HG02759 (cell line): ENCODE measurements around the gene SUCLG2.

ENCODE experiments used
- ATAC-seq: cut with Tn5 transposase; IDR thresholded peaks from one replicate; pipeline ENCODE4 v1.9.1; 2021; ENCODE audit warnings: mild to moderate bottlenecking, moderate library complexity; ENCODE audit not compliant: unreplicated experiment

Gene SUCLG2

DNA sequence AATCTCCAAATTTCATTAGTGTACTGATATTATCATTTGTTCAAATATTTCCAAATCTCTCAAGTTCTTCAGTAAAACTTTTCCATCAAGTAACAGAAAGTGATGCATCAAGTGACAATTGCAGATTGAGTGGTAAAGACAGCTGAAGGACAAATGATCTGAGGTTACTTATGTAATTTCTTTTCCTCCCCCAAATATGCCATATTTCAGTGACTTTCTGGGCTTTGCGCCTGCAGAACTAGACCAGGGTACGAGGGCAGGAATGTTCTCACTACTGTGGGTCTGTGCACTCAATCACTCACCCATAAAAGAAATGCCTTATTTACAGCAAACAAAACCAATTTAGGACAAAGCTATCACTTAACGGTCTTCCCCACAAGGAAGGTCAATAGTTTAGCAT is 4.7 kb downstream of the SUCLG2 start:
- ATAC-seq, result no peak

DNA sequence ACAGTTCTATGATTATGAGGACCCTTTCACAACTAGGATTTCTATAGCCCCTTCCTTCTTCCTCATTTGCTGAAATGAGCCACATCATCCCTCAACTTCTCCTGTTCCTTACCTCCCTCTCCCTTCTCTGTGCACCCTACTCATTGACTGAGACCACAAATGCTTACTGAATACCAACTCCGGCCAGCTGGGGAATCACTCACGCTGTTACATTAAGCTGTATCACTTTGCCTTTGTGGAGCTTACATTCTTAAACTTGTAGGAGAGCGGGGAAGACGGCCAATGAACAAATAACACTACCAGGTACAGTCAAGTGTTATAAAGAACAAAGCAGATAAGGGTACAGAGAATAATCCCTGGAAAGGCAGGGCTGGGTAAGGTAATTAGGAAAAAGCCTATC is 5.7 kb downstream of the SUCLG2 start:
- no peak for ATAC-seq

- no peak for ATAC-seq
Observed at GRCh38 chr3:67648229-67648628, 6.2 kb downstream of the SUCLG2 start.

DNA sequence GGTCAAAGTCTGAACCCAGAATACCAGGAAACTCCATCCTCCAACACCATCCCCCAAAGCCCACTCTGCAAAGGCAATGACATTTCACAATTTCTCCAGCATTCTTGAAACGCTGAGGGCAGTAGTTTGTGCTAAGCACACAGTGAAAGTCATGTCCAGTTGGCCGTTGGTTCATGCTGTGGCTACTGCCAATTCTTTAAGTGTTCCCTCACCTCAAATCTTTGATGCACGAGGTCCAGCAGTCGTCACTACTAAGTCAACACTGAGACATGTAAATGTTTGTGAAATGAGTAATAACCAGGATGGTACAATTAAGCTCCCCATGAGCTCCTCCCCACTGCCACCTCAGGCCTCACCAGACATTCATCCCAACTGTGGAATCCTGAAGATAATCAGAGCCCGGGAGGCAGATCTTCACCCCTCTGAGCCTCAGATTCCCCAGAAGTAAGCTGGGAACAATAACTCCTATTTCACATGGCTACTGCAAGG is 7.0 kb downstream of the SUCLG2 start:
- ATAC-seq, result no peak

- ATAC-seq, result no peak
Observed at GRCh38 chr3:67646586-67647234, 7.7 kb downstream of the SUCLG2 start.

GRCh38 chr3:67644827-67645226 is 9.6 kb downstream of the SUCLG2 start:
- ATAC-seq, result no peak

- ATAC-seq, result no peak
Observed at GRCh38 chr3:67642734-67643133, 11.7 kb downstream of the SUCLG2 start.

- ATAC-seq, result no peak
Observed at GRCh38 chr3:67642190-67642589, 12.2 kb downstream of the SUCLG2 start.

DNA sequence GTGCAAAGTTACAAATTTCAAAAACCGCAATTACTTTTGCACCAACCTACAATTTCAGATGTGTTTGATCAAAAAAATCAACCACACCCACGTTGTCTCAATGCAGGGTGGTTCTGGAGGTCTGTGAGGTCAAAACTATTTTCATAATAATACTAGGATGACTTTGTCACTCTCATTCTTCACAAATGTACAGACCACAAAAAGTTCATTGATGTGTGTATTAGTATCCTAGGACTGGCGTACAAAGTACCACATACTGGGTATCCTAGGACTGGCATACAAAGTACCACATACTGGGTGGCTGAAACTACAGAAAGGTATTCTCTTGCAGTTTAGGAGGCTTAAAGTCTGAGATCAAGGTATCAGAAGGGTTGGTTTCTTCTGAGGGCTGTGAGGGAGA is 13.0 kb downstream of the SUCLG2 start:
- no peak for ATAC-seq

GRCh38 chr3:67640023-67640660 is 14.3 kb downstream of the SUCLG2 start:
- no peak for ATAC-seq

DNA sequence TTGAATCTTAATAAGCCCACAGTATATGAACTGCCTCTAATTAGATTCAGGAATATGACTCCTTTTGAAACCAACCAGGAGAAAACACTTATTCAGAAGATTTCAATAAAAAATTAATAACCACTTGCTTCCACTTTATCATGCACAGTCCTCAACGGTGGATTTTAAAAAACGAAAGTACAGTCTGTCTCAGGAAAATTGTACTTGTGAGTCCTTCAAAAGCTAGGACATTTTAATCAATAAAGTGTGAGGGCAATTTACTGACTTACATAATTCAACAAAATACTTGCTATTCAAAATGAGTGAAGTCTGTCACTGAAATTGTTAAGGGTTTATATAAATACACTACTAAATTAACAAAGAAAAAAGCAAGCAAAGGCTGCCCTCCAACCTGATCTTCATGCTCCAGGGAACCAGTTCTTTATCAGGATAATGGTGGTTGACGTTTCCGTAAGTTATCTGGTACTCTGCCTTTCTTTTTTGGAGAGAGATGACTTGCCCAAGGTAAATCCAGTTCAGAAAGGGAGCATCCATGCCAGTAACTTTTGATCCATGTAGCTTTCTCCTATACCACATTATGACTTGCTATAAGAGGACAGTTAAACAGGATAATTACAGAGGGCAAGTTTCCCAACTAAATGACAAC is 17.0 kb downstream of the SUCLG2 start:
- ATAC-seq, result no peak

DNA sequence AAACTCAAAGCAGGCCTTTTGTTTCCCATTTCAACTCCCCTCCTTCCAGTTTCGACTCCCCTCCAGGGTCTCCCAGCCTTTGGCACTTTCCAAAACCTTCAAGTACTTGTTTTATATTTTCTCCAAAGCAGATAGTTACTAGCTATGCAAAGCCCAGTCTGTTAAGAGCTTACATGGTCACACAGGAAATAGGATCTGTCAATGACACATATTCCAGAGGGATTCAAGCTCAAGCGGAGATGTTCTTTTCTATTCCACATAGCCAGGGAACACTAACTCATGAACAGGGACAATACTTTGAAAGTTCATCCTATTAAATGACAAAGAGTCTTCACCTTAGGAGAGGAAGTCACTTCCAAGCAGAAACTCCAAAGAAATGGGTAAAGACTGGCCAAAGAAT is 18.6 kb downstream of the SUCLG2 start:
- no peak for ATAC-seq

GRCh38 chr3:67635257-67635656 is 19.2 kb downstream of the SUCLG2 start:
- ATAC-seq, result no peak

DNA sequence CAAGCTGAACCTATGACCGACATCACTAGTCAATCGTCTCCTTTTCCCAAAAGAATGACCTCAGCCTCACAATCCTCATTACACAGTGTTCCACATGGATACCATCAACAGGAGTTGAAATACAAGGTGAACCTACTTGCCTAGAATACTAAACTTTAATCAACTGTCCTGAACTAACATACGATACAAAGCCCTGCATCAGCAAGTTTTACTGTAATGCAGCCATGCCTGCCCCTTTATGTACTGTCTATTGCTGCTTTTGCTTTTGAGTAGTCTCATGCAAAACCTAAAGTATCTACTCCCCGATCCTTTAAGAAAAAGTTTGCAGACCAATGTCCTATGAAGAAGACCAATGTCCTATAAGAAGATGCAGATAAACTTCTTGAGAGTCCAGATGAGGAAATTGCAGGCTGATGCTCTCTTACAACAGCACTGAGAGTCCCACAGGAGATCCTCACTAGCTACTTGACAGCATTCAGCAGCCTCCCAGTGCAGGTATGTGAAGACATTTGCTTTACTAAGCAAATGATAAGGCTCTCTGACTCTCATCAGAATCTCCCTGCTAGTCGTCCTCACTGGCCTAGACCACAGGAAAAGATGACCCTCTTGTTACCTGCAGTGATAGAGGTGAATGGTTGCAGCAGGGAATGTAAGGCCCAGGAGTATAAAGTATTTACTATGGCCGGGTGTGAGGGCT is 23.6 kb downstream of the SUCLG2 start:
- ATAC-seq, result no peak

DNA sequence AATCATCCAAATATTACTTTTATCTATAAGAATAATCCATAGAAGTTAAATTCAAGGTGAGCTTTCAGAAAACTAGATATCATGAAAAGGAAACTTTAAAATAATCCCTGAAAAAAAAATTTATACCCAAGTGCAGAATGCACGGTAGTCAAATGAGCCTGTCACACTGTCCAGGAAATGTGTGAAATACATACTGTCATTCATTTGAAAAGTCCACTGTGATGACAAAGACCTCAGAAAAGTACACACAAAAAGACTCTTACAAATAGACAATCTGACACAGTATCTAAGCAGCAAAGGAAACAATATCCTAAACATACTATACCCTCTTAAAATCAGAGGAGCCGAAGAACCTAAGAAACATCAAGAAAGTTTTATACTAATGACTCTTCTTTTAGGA is 29.7 kb downstream of the SUCLG2 start:
- ATAC-seq, result no peak

DNA sequence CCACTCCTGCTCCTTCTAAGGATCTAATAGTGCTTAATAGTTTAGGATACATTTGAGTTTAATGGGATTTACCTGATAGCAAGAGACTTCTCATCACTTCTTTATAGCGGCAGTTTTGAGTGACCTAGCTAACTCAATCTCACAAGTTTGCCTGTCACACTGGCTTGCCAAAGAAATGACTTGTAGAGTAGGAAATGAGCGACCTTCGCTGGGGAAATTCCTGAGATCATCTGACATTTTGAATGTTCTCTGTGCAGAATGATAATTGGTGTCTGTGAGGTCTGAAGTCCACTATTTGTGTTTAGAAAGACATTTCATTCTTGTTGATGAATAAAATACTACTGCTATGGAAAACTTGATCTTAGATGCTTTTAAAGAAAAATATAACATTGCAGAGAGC is 30.3 kb downstream of the SUCLG2 start:
- no peak for ATAC-seq

DNA sequence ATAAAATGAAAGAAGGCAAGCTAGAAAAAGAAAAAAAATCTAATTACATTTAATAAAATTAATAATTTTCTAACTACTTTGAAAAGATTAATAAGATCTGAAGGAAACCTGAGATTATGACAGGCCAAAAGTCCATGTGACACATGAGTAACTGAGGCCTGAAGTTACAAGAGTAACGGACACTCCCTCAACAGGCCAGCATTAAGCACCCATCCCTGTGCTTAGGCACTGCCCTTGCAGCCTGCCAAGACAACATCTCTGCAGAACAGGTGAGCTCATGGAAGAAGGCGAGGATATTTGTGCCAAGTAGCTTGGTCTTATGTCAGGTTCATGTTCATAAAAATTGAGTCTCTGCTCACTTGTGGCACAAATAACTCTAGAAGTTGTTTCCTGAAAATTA is 31.8 kb downstream of the SUCLG2 start:
- ATAC-seq, result no peak

DNA sequence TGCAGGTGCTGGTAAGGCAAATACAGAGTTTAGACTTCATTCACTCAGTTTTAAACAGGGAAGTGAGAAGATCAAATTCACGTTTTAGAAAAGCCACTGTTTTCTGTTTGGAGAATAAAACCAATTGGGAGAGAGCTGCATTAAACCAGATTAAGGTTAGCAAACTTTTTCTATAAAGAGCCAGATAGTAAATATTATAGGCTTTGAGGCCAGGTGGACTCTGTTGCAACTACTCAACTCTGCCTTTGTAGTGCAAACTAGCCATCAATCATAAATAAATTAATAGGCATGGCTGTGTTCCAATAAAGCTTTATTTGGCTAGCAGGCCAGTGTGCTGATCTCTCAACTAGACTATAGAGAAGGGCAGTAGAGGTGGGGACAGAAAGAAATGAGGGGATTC is 33.5 kb downstream of the SUCLG2 start:
- ATAC-seq, result no peak

- no peak for ATAC-seq
Observed at GRCh38 chr3:67619991-67620390, 34.4 kb downstream of the SUCLG2 start.

- ATAC-seq, result peak; percentile 69
Observed at GRCh38 chr3:67617518-67617917, 36.9 kb downstream of the SUCLG2 start.

- no peak for ATAC-seq
Observed at GRCh38 chr3:67616046-67616445, 38.4 kb downstream of the SUCLG2 start.

- no peak for ATAC-seq
Observed at GRCh38 chr3:67614195-67614594, 40.2 kb downstream of the SUCLG2 start.
